A549 (cell line): Measurements from ENCODE around the gene CENPX.

Experiments
- CHD2 ChIP-seq: fragments of 150-350 bp; IDR thresholded peaks from 2 replicates; pipeline ENCODE4 v1.6.1; 2014; ENCODE audit warnings: low read length; ENCODE audit not compliant: partially characterized antibody
- CHD4 ChIP-seq: fragments of 200-600 bp; sonication (generic); IDR thresholded peaks from 2 replicates; pipeline ENCODE4 v1.6.1; 2016; ENCODE audit warnings: antibody characterized with exemption, mild to moderate bottlenecking, borderline replicate concordance
- KDM5A ChIP-seq: fragments of 200-600 bp; sonication (generic); IDR thresholded peaks from 2 replicates; pipeline ENCODE4 v1.6.1; 2016; ENCODE audit warnings: antibody characterized with exemption, mild to moderate bottlenecking
- POLR2AphosphoS2 ChIP-seq: conservative IDR thresholded peaks from 2 replicates; pipeline ENCODE4 v1.6.1; 2012; ENCODE audit warnings: low read length, improper control_type of control experiment, inconsistent platforms
- RCOR1 ChIP-seq: fragments of 150-350 bp; IDR thresholded peaks from 2 replicates; pipeline ENCODE4 v1.6.1; 2014; ENCODE audit warnings: antibody characterized with exemption, low read length, low read depth
- REST ChIP-seq: fragments of 200-600 bp; sonication (generic); IDR thresholded peaks from 2 replicates; pipeline ENCODE4 v1.6.1; 2016; ENCODE audit warnings: antibody characterized with exemption, mild to moderate bottlenecking, moderate library complexity

GRCh38 chr17:82056729-82057621, 34.3 kb upstream of the CENPX start:
- TF ChIP-seq REST (no peak), POLR2AphosphoS2 (no peak), RCOR1 (no peak), CHD4 (no peak), CHD2 (no peak), KDM5A (no peak)
